Muscle layer of duodenum (tissue), 2 donors: ENCODE data around the gene RXRA.
A peak's percentile ranks its signal among the peaks of the same experiment; 100 is the strongest.

ENCODE experiments used
- H3K27ac ChIP-seq: one replicate; pipeline ENCODE4 v1.7.0; 2013; ENCODE audit warnings: mild to moderate bottlenecking, low read length
- H3K27me3 ChIP-seq: one replicate; pipeline ENCODE4 v1.7.0; 2013; ENCODE audit warnings: low read depth, mild to moderate bottlenecking, control low read depth, low read length
- H3K36me3 ChIP-seq, 2 donors: one replicate each; pipeline ENCODE4 v1.7.0; 2013; ENCODE audit warnings: low read length in 2 of 2, control low read depth in 1 of 2, mild to moderate bottlenecking in 1 of 2; ENCODE audit not compliant: insufficient read depth in 2 of 2, control insufficient read depth in 1 of 2
- H3K4me1 ChIP-seq, 2 donors: one replicate each; pipeline ENCODE4 v1.7.0; 2013; ENCODE audit warnings: low read length in 2 of 2, mild to moderate bottlenecking in 2 of 2, control low read depth in 1 of 2, moderate library complexity in 1 of 2; ENCODE audit not compliant: insufficient read depth in 2 of 2, control insufficient read depth in 1 of 2
- H3K4me3 ChIP-seq, 2 donors: one replicate each; pipeline ENCODE4 v1.7.0; 2013; ENCODE audit warnings: low read length in 2 of 2, low read depth in 1 of 2, mild to moderate bottlenecking in 1 of 2
- H3K9me3 ChIP-seq, 2 donors: one replicate each; pipeline ENCODE4 v1.7.0; 2013; ENCODE audit warnings: low read length in 2 of 2, control low read depth in 1 of 2, mild to moderate bottlenecking in 1 of 2; ENCODE audit not compliant: control insufficient read depth in 1 of 2
- donor health status: healthy.

Gene RXRA

DNA sequence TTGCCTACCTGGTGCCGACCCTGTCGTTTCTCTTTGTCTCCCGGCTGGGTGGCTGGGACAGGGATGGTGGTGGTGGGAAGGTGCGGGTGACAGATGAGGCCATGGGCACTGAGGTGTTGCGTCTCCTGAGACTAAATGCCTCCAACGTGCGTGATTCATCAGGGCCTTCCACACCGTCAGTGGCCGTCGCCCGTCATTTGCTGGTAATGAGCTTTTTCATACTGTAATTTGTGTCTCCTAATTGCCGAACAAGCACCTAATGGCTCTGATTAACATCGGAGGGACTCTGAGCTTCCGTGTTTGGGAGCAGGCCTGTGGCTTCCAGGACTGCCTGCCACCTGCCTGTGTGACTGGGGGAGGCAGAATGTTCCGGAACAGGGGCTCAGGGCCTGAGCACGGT lies 35.2 kb downstream of the RXRA start:
- peaks cover 9 to 37% of the 10 kb centered on the region in 2 donors for H3K4me1 ChIP-seq
- no peaks in the 10 kb centered on the region for H3K9me3 ChIP-seq
- H3K36me3 ChIP-seq = no peaks in the 10 kb centered on the region
- H3K4me3 ChIP-seq = no peak overlapping the region
- H3K27ac ChIP-seq = no peak overlapping the region
- H3K27me3 ChIP-seq = no peaks in the 10 kb centered on the region

DNA sequence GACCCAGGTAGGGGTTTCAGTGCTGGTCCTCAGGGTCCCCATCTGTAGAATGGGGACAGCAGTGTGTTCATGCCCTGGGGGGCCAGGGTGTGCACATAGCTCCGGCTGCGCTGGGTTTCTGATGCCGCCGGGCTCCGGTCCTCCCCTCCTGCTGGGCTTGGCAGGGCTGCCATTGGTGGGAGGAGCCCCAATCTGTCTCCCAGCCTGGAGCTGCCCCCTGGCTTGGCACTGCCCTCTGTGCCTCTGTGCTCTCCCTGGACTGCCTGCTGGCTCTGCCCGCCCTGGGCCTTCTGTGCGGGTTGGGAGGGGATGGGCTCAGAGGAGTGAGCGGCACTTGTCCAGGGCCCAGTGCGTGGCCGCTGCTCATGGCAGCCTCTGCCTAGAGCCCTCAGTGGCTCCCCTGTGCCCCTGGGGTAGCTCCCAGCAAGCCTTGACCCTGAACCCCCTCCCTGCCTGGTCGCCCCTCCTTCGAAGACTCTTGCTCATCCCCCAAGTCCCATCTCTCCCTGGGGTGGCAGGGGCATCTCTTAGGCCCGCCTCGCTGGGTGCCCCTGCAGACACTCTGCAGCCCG lies 35.7 kb downstream of the RXRA start:
- Histone ChIP-seq H3K4me3 (no peak overlapping the region), H3K27ac (no peak overlapping the region), H3K4me1 (peaks cover 13 to 42% of the 10 kb centered on the region in 2 donors), H3K36me3 (no peaks in the 10 kb centered on the region), H3K27me3 (no peaks in the 10 kb centered on the region), H3K9me3 (no peaks in the 10 kb centered on the region)

DNA sequence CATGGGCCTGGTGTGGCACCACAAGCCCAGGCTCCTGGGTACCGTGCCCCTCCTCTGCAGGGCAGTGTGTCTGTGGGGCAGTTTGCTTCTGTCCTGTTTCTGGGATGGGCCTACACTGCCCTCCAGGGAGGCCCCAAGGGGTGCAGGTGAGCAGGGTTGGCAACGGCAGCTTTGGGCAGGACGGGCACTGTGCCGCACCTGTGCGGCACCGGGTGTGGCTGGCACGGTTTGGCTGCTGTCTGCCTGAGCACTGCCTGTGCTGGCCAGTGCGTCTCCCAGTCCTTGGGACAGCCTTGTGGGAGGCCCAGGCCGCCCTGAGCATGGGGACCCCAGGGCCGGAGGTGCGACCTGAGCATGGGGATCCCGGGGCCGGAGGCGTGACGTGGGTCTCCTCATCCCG lies 37.2 kb downstream of the RXRA start:
- H3K27me3 ChIP-seq = no peaks in the 10 kb centered on the region
- H3K4me3 ChIP-seq = no peak overlapping the region
- H3K4me1 ChIP-seq = peaks cover 9 to 49% of the 10 kb centered on the region in 2 donors
- H3K36me3 ChIP-seq = no peaks in the 10 kb centered on the region
- no peaks in the 10 kb centered on the region for H3K9me3 ChIP-seq
- H3K27ac ChIP-seq = no peak overlapping the region

DNA sequence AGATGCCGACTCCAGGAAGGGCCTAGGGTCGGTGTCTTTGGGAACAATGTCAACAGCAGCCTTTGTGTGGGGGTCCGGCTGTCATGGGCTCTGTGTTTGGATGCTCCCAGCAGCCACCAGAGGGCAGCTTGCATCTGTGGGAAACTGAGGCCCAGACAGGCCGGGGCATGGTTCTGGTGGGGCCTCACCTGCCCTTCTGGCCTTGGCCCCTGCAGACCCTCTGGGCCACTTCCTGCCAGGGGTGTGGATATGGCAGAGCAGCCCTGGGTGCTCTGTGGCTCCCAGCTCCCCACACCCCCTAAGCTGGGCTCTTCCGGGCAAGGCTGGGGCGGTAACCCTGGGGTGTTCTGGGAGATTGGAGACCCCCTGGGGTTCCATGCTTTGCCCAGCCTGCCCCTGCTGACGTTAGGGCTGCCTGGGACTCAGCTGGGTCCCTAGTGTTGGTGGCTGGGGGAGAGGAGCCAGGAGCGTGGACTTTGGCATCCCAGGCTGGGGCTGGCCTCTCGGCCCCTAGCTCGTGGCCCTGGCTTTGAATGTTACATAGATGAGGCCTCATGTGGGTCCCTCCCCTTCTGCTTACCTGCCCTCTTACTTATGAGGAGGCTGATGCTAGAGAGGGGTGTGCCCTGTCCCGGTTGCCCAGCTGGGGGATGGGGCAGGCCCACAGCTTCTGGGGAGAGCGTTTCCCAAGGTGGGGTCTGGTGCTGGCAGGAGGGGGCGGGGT lies 38.3 kb downstream of the RXRA start:
- Histone ChIP-seq H3K9me3 (no peaks in the 10 kb centered on the region), H3K4me1 (peaks cover 9 to 39% of the 10 kb centered on the region in 2 donors), H3K36me3 (no peaks in the 10 kb centered on the region), H3K4me3 (no peak overlapping the region), H3K27ac (no peak overlapping the region), H3K27me3 (no peaks in the 10 kb centered on the region)

DNA sequence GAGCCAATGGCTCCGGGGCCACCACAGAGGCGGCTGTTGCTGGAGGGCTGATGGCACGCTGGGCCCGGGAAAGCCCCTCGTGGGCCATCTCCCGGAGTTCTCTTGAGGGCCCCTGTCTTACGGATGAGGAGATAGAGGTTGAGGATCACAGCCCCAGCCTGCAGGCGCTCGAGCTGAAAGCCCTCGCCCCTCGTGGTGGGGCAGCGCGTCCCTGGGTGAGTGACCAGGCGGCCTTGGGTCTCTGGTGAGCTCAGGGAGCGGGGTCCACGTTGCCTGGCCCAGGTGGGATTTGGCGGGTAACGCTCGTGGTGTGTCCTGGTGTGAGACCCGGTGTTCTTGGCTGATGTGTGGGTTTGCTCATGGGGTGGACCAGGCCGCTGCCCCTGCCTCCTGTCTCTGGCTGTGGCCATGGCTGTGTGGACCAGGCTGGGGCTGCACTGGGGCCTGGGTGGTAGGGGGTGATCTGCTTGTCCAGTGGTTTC lies 38.9 kb downstream of the RXRA start:
- Histone ChIP-seq H3K9me3 (no peaks in the 10 kb centered on the region), H3K27ac (no peak overlapping the region), H3K4me1 (peaks cover 9 to 43% of the 10 kb centered on the region in 2 donors), H3K36me3 (no peaks in the 10 kb centered on the region), H3K27me3 (no peaks in the 10 kb centered on the region), H3K4me3 (no peak overlapping the region)

DNA sequence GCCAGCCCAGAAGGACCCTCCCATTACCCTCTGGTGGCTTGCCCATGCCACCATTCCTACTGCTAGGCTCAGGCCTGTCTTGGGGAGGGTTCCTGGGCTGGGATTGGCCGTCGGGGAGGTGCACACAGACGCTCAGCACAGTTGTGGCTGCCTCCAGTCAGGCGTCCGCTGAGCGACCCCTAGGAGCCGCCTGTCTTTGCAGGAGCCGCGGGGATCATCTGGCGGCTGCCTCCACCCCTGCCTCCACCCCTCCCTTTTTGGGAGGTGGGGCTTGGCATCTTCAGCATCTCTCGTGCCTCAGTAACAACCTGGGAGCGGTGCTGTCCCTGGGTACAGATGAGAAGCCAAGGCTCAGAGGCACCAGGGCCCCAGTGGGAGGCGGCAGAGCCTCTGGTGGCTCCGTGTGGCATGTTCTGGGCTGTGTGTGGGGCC lies 39.6 kb downstream of the RXRA start:
- Histone ChIP-seq H3K36me3 (no peaks in the 10 kb centered on the region), H3K4me3 (peak overlapping the region in 1 of 2 donors; percentile 42), H3K4me1 (peaks cover 9 to 49% of the 10 kb centered on the region in 2 donors), H3K9me3 (no peaks in the 10 kb centered on the region), H3K27ac (peak overlapping the region; percentile 45), H3K27me3 (no peaks in the 10 kb centered on the region)

DNA sequence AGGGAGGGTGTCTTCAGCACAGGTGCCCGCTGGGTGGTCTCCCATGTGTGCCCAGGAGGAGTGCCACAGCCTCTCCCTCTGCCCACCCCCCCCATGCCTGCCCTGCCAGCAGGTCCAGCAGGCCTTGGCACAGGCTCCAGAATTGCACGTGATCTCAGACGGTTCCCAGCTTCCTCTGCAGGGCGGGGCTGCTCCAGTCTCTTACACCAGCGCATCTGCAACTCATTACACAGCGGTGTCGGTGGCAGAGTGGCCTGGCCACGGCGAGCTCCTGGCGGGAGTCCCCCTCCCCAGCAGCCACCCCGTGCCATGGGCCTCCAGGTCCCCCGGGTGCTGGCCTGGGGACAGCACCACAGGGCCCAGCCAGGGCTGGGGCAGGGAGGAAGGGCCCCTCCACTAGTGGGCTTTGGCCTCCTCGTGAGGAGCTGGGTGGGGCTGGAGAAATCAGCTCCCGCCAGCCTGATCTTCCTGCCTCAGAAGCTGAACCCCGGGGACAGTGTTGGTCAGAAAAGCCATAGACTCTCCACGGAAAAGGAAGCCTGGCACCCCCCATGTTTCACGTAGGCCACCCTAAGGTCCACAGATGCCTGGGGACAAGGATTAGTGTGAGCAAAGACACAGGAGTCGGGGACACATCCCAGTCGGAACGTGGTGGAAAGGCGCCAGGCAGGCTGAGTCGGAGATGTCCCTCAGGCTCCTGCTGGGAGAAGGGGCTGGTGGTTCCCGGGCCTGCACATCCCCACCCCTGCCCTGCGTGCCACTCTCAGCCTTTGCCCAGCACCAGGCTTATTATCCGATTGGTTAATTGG lies 40.2 kb downstream of the RXRA start:
- peak overlapping the region in 1 of 2 donors; percentile 42 for H3K4me3 ChIP-seq
- peaks cover 9 to 52% of the 10 kb centered on the region in 2 donors for H3K4me1 ChIP-seq
- H3K36me3 ChIP-seq = no peaks in the 10 kb centered on the region
- no peaks in the 10 kb centered on the region for H3K9me3 ChIP-seq
- no peaks in the 10 kb centered on the region for H3K27me3 ChIP-seq
- H3K27ac ChIP-seq = peak overlapping the region; percentile 45

DNA sequence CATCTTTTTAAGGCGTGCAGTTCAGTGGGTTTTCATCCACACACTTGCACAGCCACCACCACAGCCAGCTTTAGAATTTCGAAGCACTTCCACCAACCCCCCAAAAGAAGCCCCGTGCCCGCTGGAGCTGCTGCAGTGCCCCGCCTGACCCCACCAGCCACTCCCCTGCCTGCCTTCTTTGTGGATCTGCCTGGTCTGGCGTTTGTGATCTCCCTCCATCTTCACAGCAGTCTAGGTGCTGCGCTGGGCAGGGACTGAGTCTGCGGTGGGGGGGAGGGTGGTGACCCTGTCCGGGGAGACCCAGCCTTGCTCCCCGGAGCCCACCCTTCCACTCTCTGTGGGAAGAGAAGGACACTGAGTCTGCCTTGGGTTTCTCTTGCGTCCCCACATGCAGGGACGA lies 40.8 kb downstream of the RXRA start:
- Histone ChIP-seq H3K27me3 (no peaks in the 10 kb centered on the region), H3K9me3 (no peaks in the 10 kb centered on the region), H3K4me1 (peaks cover 9 to 56% of the 10 kb centered on the region in 2 donors), H3K4me3 (no peak overlapping the region), H3K36me3 (no peaks in the 10 kb centered on the region), H3K27ac (no peak overlapping the region)

DNA sequence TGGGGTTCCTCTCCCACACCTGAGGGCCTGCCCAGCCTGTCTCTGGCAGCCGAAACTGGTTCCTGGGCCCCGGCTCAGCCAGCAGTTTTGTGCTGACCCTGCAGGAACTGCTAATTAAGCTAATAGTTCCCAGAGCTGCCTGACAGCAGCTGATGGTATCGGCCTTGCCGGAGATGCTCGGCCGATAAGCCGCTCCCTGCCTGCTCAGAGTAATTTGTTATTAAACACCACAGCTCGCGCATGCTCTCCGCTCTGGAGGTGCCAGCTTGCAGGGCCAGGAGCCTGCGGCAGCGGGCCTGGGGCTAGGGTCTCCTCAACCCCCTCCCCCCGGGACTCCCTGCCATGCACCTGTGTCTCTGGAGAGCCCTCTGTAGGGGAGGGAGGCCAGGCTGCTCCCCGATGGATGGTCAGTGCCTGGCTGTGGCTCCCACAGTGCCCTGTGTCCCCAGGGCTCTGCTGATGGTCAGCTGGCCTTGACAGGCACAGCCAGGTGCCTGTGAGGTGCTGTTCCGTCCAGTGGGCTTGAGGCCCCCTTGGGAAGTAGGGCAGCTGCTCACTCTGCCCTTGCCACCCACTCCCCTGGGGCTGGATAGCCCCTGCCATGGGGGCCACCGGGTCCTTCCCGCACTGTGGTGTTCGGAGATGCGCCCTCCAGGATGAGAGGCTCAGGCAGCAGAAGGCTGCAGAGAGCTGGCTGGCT lies 41.7 kb downstream of the RXRA start:
- Histone ChIP-seq H3K27me3 (no peaks in the 10 kb centered on the region), H3K9me3 (no peaks in the 10 kb centered on the region), H3K27ac (no peak overlapping the region), H3K36me3 (no peaks in the 10 kb centered on the region), H3K4me3 (no peak overlapping the region), H3K4me1 (peaks cover 9 to 63% of the 10 kb centered on the region in 2 donors)

DNA sequence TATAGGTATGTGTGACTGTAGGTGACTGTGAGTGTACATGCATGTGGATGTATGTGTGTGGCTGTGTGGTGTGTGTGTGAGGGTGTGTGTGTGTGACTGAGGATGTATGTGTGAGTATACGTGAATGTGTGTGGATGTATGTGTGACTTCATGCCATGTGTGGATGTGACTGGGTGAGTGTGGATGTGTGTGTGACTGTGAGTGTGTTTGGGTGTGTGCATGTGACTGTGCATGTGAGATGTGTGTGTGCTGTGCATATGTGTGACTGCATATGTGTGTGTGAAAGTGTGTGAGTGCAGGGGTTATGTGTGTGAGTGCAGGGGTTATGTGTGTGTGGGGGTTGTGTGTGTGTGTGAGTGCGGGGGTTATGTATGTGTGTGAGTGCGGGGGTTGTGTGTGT lies 42.3 kb downstream of the RXRA start:
- no peaks in the 10 kb centered on the region for H3K27me3 ChIP-seq
- no peak overlapping the region for H3K4me3 ChIP-seq
- H3K4me1 ChIP-seq = peaks cover 9 to 69% of the 10 kb centered on the region in 2 donors
- H3K9me3 ChIP-seq = no peaks in the 10 kb centered on the region
- no peaks in the 10 kb centered on the region for H3K36me3 ChIP-seq
- no peak overlapping the region for H3K27ac ChIP-seq
